ENCODE results near the gene CNTLN. TPM values are rescaled to one million over a fixed set of nuclear protein-coding genes. Genes with fewer than 3 reads are reported as not detected.
A peak's percentile ranks its signal among the peaks of the same experiment; 100 is the strongest.

The CNTLN gene
- total RNA-seq, 1 experiment from 2014 or later = 15.0 TPM

- no peaks in the 10 kb centered on the region for H3K23me2 ChIP-seq (ENCODE audit: insufficient read length, low read depth, low read length, poor library complexity, severe bottlenecking)
- no peaks in the 10 kb centered on the region for H3K9me3 Mint-ChIP-seq
- no peaks in the 10 kb centered on the region for H3K79me1 ChIP-seq (ENCODE audit: insufficient read depth, low read depth, low read length, poor library complexity, severe bottlenecking)
- peak; percentile 61 for TF ChIP-seq CTCF (conservative IDR thresholded peaks at IDR 0.05)
- H3K18ac ChIP-seq (ENCODE audit: insufficient read length, low read depth, low read length) = no peak overlapping the region
- H3K23ac ChIP-seq (ENCODE audit: insufficient read length, low read depth, low read length) = no peak overlapping the region
- 0 out of 7 replicates have a peak overlapping the region, but pooled peaks of 1 of the 3 experiments have one; percentile 24 for H3K27ac Mint-ChIP-seq
- H3K4me1 Mint-ChIP-seq = peaks cover 10 to 14% of the 10 kb centered on the region in 2 experiments
- H4K8ac ChIP-seq (replicated peaks; ENCODE audit: insufficient read length, low read depth, low read length) = no peak overlapping the region
- H3K36me3 Mint-ChIP-seq (ENCODE audit: insufficient read depth in 1 of 3, low read depth in 3 of 3) = peaks cover 0 to 2% (median 0%) of the 10 kb centered on the region in 3 experiments; a peak in 1 of 7 replicates
- no peak overlapping the region for H2BK20ac ChIP-seq (ENCODE audit: low read depth, low read length, poor library complexity, severe bottlenecking)
- no peaks in the 10 kb centered on the region for H3K79me2 ChIP-seq (ENCODE audit: insufficient read depth, low read length)
- H3K27ac ChIP-seq (ENCODE audit: insufficient read length, low read depth, low read length) = no peak overlapping the region
- H2BK5ac ChIP-seq (ENCODE audit: insufficient read length, low read length) = no peak overlapping the region
- H3T11ph ChIP-seq (ENCODE audit: low read length) = no peak overlapping the region
- H3K9ac ChIP-seq (ENCODE audit: extremely low read depth, insufficient read length, low read length) = no peak overlapping the region
- H2AFZ ChIP-seq (ENCODE audit: low read length) = no peak overlapping the region
- no peak overlapping the region for H3K4ac ChIP-seq (ENCODE audit: low read depth, low read length)
- no peak overlapping the region for H2AK5ac ChIP-seq (ENCODE audit: insufficient read length, low read length)
- no peak overlapping the region for H3K14ac ChIP-seq (ENCODE audit: insufficient read depth, low read length)
- no peaks in the 10 kb centered on the region for H4K20me1 ChIP-seq (ENCODE audit: control insufficient read depth, insufficient read depth, insufficient read length)
- no peak overlapping the region for H2BK12ac ChIP-seq (ENCODE audit: insufficient read length, low read depth, low read length)
- no peak overlapping the region for H3K56ac ChIP-seq (ENCODE audit: insufficient read length, low read depth, low read length)
- no peak overlapping the region for H2BK15ac ChIP-seq (ENCODE audit: low read depth, low read length)
- H2BK120ac ChIP-seq (ENCODE audit: low read depth, low read length, poor library complexity, severe bottlenecking) = no peak overlapping the region
- H3K4me3 Mint-ChIP-seq = no peak overlapping the region
- no peak for DNase-seq
- H3K27me3 ChIP-seq (ENCODE audit: insufficient read depth, low read length) = no peaks in the 10 kb centered on the region
- no peak overlapping the region for H4K91ac ChIP-seq (ENCODE audit: insufficient read length, low read depth, low read length)
- no peak overlapping the region for H3K4me2 ChIP-seq (ENCODE audit: insufficient read depth, insufficient read length, low read length)
- H3K4me1 ChIP-seq (ENCODE audit: insufficient read depth, low read length) = no peaks in the 10 kb centered on the region
- no peak overlapping the region for H4K5ac ChIP-seq (ENCODE audit: insufficient read length, low read depth, low read length)
- no CpG with 5 or more reads among the region's 4 CpGs for whole genome bisulfite sequencing (ENCODE audit: extremely low coverage, insufficient read length, low lambda C conversion rate)
- no peaks in the 10 kb centered on the region for H3K27me3 Mint-ChIP-seq (ENCODE audit: low read depth)
- H3K9me3 ChIP-seq (ENCODE audit: control insufficient read depth, low read depth, low read length) = no peaks in the 10 kb centered on the region
These were observed 18.4 kb upstream of the CNTLN start for GRCh38 chr9:17116400-17116837.
